ENCODE data around the gene GJB2. TPM values are rescaled to one million over a fixed set of nuclear protein-coding genes. Genes with fewer than 3 reads are reported as not detected.

GJB2 gene
- total RNA-seq, 1 experiment from 2014 or later: 5.5 TPM

DNA sequence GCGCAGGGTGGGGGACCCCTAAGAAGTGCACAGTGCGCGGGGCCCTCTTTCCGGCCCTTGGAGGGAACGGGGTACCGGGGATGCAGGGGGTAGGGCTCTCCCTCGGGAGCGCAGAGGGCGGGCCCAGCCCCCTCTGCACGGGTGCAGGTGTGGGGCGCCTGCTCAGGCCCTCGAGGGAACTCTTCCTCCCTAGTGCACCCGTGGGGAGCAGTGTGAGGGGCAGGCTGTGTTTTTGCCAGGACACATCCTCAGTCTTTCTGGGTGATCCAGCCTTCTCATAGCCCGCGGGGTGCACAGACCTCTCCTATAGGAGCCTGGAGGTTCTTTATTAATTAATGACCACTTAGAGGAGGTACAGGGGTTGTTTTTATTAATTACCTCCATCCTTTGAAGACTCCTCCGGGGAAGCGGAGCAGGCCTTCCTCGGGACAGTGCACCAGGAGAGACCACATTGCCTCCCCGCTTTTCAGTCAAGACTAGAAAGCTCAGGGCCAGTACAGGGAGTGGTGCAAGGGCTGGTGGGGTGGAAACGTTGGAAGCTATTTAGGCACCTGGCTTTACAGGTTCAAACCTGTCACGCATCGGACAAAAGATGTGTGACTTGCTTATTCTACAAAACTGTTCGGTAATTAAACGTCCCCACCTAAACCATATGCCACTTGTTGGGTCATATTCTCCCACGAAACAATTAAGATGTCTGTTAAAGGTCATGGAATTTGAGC is 40.0 kb upstream of the GJB2 start:
- Histone ChIP-seq H3K4me2 (no peak overlapping the region), H3K4me1 (replicated peaks; ENCODE audit: insufficient read depth) (no peaks in the 10 kb centered on the region), H3K36me3 (ENCODE audit: low read depth) (no peaks in the 10 kb centered on the region), H3K9me3 (ENCODE audit: insufficient read depth, low read depth) (no peaks in the 10 kb centered on the region), H2AFZ (no peak overlapping the region), H3K27me3 (ENCODE audit: insufficient read depth, low read depth) (no peaks in the 10 kb centered on the region), H3F3A (ENCODE audit: insufficient read depth, low read depth) (no peaks in the 10 kb centered on the region), H3K27ac (no peak overlapping the region), H4K20me1 (ENCODE audit: insufficient read depth) (no peaks in the 10 kb centered on the region), H3K4me3 (no peak overlapping the region), H3K9me2 (ENCODE audit: insufficient read depth) (no peaks in the 10 kb centered on the region), H3K79me2 (ENCODE audit: low read depth) (no peaks in the 10 kb centered on the region)
- TF ChIP-seq EZH2 (IDR thresholded peaks at IDR 0.05; ENCODE audit: low read depth): no peak
- intact Hi-C loops (cut with micrococcal nuclease; ENCODE audit: unreplicated experiment): no loop called here
- BruUV-seq (replicated peaks): no TSS peak
- DNase-seq: no peak
- ChIA-PET POLR2A (ENCODE audit: unreplicated experiment) (no interaction called here), CTCF (no interaction called here)

DNA sequence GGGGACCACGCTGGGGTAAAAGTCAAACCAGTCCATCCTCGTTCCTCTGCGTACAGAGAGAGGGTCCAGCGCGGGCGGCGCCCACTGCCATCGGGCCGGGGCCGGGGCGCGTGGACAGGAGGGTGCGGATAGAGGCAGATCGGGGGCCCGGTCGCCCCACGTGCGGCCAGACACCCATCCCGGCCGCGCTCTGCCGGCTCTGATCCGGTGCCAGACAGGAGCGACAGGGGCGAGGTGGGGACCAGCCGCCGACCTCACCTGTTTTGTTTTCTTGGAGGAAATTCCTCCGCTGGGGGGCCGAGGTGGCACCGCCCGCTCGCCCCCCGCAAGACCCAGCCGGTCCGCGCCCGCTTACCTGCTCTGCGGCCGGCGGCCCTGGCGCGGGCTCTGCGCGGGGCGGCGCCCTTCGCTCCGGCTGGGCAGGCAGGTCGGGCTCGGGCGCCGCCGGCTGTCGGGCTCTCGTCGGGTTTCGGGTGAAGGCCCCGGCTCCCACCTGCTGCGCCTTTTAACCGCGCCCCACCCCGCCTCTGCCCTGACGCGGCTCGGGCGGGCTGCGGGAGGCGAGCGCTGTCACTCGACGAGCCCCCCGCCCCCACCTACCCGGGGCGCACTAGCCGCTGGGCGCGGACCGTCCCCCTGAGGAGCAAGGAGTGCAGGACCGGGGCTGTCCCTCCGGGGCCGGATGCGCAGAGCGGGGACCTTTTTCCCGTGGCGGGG is 39.3 kb upstream of the GJB2 start, which contains the start of gene GJB6:
TSS of gene GJB6 (minus strand) at position 481 of the 717 bp plus-strand sequence. CDS start 8,839 bp downstream, outside the sequence.
- Histone ChIP-seq H3K4me2 (no peak within 1 kb of the TSS), H4K20me1 (ENCODE audit: insufficient read depth) (no peaks in the 10 kb centered on the region), H3K9me3 (ENCODE audit: insufficient read depth, low read depth) (no peaks in the 10 kb centered on the region), H3K79me2 (ENCODE audit: low read depth) (no peaks in the 10 kb centered on the region), H3K9me2 (ENCODE audit: insufficient read depth) (no peaks in the 10 kb centered on the region), H3K27ac (no peak within 1 kb of the TSS), H3K4me1 (replicated peaks; ENCODE audit: insufficient read depth) (no peaks in the 10 kb centered on the region), H3K36me3 (ENCODE audit: low read depth) (no peaks in the 10 kb centered on the region), H3K27me3 (ENCODE audit: insufficient read depth, low read depth) (no peaks in the 10 kb centered on the region), H3K4me3 (no peak within 1 kb of the TSS), H3F3A (ENCODE audit: insufficient read depth, low read depth) (no peaks in the 10 kb centered on the region), H2AFZ (no peak within 1 kb of the TSS)
- DNase-seq: no peak
- ChIA-PET CTCF (no interaction called here), POLR2A (ENCODE audit: unreplicated experiment) (no interaction called here)
- intact Hi-C loops (cut with micrococcal nuclease; ENCODE audit: unreplicated experiment): no loop called here
- BruUV-seq (replicated peaks): no TSS peak
- TF ChIP-seq EZH2 (IDR thresholded peaks at IDR 0.05; ENCODE audit: low read depth): no peak
- TF ChIP-seq, protein P1, sequence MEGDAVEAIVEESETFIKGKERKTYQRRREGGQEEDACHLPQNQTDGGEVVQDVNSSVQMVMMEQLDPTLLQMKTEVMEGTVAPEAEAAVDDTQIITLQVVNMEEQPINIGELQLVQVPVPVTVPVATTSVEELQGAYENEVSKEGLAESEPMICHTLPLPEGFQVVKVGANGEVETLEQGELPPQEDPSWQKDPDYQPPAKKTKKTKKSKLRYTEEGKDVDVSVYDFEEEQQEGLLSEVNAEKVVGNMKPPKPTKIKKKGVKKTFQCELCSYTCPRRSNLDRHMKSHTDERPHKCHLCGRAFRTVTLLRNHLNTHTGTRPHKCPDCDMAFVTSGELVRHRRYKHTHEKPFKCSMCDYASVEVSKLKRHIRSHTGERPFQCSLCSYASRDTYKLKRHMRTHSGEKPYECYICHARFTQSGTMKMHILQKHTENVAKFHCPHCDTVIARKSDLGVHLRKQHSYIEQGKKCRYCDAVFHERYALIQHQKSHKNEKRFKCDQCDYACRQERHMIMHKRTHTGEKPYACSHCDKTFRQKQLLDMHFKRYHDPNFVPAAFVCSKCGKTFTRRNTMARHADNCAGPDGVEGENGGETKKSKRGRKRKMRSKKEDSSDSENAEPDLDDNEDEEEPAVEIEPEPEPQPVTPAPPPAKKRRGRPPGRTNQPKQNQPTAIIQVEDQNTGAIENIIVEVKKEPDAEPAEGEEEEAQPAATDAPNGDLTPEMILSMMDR (conservative IDR thresholded peaks at IDR 0.05): no peak

DNA sequence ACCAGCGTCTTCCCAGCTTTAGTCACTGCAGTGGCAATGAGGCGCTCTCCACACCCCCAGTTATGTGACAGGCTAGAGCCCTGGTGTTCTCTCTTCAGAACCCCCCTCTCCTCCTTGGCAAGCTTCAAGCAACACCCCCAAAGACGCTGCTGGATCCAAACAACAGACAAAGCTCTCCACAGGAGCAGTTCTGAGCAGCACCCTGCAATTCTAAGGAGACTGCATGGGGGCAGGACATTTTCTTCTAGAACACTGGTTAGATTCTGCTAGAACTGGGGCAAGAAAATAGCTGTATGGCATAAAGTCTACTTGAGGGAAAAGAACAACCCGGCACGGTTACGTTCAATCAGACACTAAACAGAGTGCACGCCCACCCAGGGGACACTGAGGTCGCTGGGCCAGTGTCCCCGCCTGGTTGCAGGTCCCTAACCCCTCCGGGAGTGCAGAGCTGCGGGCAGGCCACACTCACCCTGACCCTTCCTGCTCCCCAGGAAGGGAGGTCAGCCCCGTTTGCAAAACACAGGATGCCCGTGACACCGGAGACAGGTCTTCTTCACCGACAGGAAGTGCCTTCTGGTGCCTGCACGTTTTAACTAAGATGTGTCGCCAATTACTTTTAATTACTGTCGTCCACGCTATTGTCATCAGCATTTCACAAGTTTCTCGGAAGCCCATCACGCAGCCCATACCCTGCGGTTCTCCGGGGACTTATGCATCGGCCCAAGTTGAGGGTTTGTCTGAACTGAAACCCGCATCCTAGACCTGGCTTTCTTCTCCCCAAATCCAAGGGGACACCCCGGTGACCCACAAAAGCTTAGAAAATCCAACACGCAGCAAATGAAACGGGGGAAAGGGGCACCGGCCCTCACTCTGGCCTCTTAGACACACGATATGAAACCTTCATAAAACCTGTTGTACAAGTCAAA is 38.4 kb upstream of the GJB2 start:
- Histone ChIP-seq H3K4me3 (no peak overlapping the region), H2AFZ (no peak overlapping the region), H3K79me2 (ENCODE audit: low read depth) (no peaks in the 10 kb centered on the region), H3K9me3 (ENCODE audit: insufficient read depth, low read depth) (no peaks in the 10 kb centered on the region), H3K4me1 (replicated peaks; ENCODE audit: insufficient read depth) (no peaks in the 10 kb centered on the region), H3K4me2 (no peak overlapping the region), H4K20me1 (ENCODE audit: insufficient read depth) (no peaks in the 10 kb centered on the region), H3K9me2 (ENCODE audit: insufficient read depth) (no peaks in the 10 kb centered on the region), H3K27me3 (ENCODE audit: insufficient read depth, low read depth) (no peaks in the 10 kb centered on the region), H3K36me3 (ENCODE audit: low read depth) (no peaks in the 10 kb centered on the region), H3F3A (ENCODE audit: insufficient read depth, low read depth) (no peaks in the 10 kb centered on the region), H3K27ac (no peak overlapping the region)
- ChIA-PET CTCF (no interaction called here), POLR2A (ENCODE audit: unreplicated experiment) (no interaction called here)
- TF ChIP-seq, protein P1 (conservative IDR thresholded peaks at IDR 0.05): no peak
- TF ChIP-seq EZH2 (IDR thresholded peaks at IDR 0.05; ENCODE audit: low read depth): no peak
- DNase-seq: no peak
- no TSS peak for BruUV-seq (replicated peaks)
- intact Hi-C loops (cut with micrococcal nuclease; ENCODE audit: unreplicated experiment): no loop called here

Measured in PC-9 (cell line).